Measurements from ENCODE around the gene WDPCP.
"Not testable (repeated sequence)": the region's sequence is repeated elsewhere in the genome, so short reads cannot be mapped to it uniquely, and the experiment has no call there.

WDPCP gene

DNA sequence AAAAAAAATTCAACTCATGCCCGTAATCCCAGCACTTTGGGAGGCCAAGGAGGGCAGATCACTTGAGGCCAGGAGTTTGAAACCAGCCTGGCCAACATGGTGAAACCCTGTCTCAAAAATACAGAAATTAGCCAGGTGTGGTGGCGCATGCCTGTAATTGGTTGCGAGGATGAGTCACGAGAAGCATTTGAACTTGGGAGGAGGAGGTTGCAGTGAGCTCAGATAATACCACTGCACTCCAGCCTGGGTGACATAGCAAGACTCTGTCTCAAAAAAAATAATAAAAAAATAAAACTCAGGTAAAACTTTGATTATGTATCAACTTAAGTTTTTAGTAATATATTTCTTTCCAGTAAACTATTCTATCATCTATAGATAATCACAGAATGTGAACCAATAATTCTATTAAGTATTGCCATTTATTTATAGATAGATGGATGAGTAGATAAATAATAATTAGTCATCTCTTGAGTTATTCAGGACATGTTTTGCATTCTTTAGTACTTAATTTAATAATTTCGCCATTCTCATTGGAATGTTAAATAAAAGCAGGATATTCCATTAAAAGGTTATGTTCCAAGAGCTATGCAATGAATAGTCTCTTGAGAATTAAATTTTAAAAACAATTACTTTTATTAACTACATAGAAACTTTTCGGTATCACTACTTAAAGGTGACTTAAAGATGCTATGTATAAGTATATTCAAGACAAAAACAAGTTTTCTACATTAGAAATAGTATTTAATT is 48.7 kb downstream of the WDPCP start:
- no peak for DNase-seq (ENCODE audit: low read depth)

DNA sequence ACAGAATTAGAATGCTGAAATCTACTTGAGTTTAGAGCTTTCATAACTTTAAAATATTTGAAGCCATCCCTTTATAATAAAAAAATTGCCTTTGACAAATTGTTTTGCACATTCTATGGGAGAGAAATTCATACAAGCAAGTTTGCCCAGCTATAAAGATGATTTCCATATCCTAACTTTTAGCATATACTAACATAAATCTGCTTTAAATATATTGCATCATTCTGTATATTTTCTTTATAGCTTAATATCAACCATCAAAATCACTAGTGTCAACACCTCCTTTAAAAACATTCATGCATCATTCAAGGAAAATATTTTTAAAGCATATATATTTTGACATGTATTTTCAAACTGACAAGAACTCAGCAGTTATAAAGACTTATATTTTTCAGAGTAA is 49.9 kb downstream of the WDPCP start:
- no peak for DNase-seq (ENCODE audit: low read depth)

DNA sequence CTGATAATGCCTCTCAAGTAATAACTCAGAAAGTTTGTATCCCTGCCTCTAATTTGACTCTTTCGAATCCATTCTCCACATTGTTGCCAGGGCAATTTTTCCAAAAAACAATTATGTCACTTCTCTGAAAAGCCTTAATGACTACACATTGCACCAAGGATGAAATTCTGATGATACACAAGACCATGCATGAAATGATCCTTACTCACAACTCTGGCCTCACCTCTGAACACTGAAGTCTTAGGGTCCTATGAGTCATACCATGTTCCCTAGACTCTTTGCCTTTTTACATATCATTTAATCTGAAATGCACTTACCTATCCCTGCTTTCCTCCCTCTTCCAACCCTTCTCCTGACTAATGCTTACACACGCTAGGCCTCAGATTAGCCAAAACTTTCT is 51.0 kb downstream of the WDPCP start:
- no peak for DNase-seq (ENCODE audit: low read depth)

DNA sequence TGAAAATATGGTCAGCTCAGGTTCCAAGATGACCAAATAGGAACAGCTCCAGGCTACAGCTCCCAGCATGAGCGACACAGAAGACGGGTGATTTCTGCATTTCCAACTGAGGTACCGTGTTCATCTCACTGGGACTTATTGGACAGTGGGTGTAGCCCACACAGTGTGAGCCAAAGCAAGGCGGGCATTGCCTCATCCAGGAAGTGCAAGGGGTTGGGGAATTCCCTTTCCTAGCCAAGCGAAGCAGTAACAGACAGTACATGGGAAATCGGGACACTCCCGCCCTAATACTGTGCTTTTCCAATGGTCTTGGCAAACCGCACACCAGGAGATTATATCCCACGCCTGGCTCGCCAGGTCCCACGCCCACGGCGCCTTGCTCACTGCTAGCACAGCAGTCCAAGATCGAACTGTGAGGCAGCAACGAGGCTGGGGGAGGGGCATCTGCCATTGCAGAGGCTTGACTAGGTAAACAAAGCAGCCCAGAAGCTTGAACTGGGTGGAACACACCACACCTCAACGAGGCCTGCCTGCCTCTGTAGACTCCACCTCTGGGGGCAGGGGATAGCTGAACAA is 57.5 kb downstream of the WDPCP start:
- no peak for DNase-seq (ENCODE audit: low read depth)

DNA sequence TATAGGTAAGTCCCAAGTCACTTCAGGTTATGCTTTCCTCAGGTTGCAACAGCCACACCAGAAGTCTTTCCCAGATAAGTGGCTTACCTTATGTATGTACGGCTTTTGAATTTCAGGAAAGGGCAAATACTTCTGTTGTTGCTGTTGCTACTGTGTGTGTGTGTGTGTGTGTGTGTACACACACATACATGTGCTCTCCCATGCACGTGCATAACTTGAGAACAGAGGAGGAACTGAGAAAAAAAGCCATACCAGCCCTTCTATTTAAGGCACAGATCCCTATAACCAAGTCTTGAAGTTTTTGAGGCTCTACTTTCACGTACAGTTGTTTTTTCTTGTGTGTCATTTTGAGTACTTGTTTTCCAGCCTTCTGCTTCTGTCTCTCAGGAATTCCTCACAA is 62.4 kb downstream of the WDPCP start:
- DNase-seq (ENCODE audit: low read depth): no peak

DNA sequence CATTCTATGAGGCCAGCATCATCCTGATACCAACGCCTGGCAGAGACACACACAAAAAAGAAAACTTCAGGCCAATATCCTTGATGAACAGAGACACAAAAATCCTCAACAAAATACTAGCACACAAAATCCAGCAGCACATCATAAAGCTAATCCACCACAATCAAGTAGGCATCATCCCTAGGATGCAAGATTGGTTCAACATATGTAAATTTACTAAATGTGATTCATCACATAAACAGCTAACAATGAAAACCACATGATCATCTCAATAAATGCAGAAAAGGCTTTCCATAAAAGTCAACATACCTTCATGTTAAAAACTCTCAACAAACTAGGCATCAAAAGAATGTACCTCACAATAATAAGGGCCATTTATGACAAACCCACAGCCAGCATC is 65.3 kb downstream of the WDPCP start:
- no peak for DNase-seq (ENCODE audit: low read depth)

DNA sequence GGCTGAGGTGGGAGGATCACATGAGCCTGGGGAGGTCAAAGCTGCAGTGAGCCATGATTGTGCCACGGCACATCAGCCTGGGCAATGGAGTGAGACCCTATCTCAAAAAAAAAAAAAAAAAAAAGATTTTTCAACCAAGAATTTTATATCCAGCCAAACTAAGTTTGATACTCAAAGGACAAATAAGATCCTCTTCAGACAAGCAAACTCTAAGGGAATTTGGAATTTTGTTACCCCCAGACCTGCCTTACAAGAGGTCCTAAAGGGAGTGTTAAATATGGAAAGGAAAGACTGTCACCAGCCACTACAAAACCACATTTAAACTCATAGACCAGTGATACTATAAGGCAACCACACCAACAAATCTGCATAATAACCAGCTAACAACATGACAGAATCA is 67.5 kb downstream of the WDPCP start:
- DNase-seq (ENCODE audit: low read depth): no peak

DNA sequence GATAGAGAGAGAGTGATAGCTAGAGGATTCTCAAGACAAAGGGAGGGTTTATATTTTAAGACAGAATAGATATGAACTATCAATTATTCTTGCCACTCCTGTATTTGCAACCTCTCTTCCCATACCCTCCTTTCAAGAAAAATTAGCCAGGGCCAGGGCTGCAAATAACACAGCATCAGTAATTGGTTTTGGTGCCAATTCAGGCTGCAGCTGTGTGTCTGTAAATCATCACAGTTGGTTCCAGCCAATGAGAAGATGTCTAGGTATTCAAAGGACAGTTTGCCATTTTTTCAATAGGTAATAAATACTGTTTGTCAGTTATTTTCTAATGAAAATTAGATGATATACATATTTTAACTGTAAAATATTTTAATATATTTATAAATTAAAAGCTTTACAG is 73.5 kb downstream of the WDPCP start:
- DNase-seq (ENCODE audit: low read depth): no peak

DNA sequence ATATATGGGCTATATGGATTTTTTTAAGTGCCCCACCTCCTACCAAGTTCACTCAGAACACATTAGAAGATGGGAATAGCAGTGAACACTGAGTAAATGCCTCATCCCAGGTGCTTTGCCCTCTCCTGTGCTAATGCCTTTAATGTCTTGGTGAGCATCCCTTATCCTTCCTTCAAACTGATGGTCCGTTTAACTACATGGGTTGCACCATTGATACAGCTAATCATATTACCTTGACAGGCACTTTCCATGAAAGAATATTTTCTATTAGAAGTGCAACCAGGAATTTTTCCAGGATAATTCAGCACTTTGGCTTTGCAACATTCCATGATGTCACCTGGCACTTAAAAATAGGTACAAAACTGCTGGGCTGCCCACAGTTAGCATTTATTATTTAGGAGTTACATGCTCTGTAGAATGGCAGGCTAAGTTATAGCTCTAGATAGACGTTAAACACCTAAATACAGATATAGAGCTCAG is 74.0 kb downstream of the WDPCP start:
- no peak for DNase-seq (ENCODE audit: low read depth)

DNA sequence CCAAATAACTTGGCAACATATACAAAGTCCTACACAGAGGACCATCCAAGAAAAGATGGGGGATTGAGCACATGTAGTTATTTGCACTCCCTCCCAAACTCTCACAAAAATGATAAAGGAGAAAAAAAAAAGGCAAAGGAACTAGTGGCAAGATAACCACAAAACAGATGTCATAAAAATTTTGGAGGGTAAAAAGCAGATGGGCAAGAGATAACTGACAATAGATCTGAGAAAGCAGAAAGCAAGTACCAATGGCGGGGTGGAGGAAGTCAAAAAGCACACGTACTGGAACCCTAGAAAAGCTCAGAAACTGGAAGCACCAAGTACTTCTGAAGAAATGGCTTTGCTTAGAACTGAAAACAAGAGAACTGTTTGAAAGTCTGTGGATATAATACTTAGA is 82.0 kb downstream of the WDPCP start:
- DNase-seq (ENCODE audit: low read depth): no peak

DNA sequence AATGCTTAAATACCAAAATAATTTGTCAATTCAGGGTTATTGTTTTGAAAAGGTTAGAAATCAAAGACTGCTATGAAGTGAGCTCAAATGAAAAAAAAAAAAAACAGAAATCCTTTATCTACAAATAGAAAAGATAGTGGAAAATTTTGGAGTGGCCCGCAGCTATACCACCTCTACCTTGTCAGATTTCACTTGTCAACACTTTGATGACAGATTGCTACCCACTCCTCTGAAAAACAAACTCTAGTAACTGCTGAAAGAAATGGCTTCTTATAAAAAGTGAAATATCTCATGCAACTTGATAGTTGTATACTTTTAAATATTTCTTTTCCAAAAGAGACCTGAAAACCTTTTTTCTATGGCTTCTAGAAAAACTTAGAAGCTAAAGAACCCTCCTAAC is 84.5 kb downstream of the WDPCP start:
- DNase-seq (ENCODE audit: low read depth): no peak

DNA sequence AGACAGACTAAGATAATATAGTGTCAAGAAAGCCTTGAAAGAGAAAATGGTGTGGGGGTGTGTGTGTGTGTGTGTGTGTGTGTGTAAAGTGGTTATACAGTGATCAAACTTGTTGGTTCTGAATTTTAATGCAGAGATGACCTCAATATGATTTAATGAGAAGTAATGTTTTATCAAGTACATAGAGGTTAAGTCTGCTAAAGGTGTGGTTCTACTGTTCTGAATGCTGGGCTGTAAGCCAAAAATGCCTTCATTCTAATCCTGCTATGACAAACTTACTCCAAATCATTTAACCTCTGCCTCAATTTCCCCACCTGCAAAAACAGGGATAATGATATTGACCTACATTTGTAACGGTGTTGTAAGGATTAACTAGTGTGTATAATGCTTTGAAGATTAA is 87.9 kb downstream of the WDPCP start:
- DNase-seq (ENCODE audit: low read depth): no peak

DNA sequence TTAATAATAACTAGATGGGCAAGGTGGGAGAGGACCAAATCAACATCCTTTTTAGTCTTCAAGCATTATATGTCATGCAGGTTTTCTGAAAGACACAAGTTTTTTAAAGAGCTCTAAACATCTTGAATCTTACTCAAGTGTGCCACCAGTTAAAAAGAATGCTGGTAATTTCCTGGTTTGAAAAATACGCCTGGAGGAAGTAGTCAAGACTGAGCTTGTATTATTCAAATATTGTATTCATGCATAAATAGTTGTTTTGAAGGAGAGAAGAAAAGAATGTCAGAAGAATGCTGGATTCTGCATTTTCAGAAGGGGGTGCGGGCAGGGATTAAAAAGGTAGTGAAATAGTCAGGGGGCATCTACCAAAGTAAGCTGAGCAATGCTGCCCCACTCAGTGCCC is 90.7 kb downstream of the WDPCP start:
- no peak for DNase-seq (ENCODE audit: low read depth)

DNA sequence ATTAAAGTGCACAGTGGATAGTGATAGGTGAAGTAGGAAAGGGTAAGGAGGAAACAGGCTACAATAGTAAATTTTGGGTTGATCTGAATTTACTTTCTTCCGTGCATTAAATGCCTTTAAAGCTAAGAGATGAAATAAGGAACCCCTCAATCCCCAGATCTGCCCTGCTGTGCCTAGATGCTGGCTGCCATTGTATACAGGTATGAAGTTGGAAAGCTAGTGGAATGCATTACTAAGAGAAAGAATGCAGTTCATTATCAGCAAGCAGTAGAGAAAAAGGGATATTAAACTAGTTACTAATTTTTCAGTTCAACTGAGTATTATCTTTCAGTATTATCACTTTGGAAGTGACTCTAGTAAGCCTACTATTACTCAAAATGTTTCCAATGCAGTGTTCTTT is 93.3 kb downstream of the WDPCP start:
- no peak for DNase-seq (ENCODE audit: low read depth)

DNA sequence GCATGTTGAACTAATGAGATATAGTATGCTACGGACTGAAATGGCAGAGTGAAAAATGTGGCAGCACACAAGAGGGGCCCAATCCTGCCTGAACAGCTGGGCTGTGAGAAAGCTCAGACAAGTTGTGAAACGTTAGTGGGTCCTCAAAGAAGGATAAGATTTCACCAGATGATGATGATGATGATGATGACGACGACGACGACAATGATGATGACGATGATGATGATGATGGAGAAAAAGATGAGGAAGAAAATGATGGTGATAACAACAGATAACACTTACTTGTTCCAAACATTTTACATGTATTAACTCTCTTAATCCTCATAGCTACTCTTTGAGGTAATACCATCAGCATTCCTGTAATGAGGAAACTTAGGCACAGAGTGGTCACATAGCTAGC is 94.2 kb downstream of the WDPCP start:
- no peak for DNase-seq (ENCODE audit: low read depth)

DNA sequence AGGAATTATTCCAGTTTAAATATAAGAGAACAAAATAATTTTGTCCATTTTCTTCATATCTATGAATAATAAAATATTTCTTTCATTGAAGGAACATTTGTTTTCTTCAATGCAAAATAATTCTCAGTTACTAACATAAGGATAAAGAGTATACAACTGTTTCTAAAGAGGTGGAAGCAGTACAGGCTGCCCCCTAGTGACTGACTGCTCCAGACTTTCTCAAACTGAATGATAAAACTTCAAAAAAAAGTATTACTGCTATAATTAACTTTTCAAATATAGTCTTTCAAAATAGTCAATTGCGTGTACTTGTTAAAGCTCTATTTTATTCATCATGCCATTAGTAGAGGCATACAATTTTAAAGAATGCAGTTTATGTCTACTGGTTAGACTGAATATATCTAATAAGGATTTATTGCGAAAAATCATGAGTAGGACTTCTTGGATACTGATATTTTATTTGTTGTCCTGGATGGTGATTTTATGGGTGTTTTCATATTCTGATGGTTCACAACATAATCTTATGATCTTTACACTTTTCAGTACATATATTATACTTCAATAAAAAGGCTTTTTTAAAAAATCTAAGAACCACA is 100.1 kb downstream of the WDPCP start:
- DNase-seq (ENCODE audit: low read depth): no peak

DNA sequence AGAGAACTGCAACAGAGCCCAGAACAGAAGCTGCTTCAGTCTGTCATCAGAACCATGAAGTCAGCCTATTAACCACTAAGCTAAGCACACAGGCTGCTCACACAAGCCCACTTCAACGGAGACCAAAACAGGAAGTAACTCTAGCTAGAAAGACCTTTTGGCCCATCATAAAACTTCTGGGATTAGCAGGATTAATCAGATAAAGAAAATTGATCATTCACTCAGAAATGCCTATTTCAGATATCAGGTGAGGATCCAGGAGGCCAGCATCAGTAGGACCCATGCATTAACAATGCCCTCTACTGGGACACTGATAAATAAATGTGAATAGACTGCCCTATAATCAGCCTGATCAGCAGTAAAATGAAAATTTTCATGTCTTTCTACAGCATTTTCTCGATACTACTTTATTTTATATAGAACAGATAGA is 101.4 kb downstream of the WDPCP start:
- DNase-seq (ENCODE audit: low read depth): no peak

DNA sequence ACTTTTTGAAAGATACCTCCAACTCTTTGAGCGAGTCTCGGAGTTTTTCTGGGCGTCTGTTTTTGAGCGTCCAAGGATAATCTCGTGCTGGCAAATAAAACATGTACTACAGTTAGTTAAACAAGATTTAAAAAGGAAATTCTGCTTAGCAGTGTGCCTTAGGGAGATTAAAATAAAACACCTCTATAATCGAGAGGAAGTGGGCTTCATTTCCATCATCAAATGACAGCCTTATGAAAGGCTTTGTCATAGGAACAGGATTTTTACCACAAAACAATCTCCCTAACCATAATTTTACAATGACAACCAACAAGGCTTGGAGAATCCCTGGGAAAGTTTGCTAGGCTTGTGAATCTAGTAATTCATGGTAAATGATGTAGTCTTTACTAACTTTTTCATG is 103.4 kb downstream of the WDPCP start:
- DNase-seq (ENCODE audit: low read depth): no peak

DNA sequence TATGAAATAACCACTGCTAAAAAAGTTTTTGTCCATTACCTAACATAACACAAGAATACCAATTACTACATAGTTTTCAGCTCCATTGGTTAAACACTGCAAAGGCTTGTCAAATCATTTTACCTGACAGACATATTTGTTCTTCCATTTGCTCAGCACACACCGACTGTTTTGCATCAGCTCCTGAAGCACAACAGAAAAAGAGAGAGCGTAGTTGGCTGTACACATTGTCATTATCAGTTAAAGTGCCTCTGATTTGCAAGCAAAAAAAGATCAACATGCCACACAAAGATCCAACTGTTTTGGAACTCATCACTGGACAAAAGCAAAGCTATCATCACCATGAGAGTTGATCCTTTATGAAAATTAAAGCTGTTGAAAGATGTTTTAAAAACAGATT is 103.8 kb downstream of the WDPCP start:
- no peak for DNase-seq (ENCODE audit: low read depth)

DNA sequence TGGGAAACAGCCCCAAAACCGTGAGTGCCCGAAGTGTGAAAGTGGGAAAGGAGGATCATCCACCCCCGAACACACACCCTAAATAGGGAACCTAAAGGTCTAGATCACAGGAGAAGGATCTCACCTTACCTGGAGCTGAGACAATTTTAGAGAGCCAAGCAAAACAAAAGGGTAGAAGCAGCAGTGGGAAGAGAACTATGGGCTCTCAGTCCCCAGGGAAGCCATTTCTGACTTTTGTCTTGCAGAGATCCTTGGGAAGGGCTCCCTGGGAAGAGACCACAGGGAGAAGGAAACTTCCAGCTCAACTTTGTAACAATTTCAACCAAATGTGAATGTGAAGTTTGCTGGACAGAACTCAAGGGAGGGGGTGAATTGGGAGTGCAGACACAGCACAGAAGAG is 110.6 kb downstream of the WDPCP start:
- no peak for DNase-seq (ENCODE audit: low read depth)

DNA sequence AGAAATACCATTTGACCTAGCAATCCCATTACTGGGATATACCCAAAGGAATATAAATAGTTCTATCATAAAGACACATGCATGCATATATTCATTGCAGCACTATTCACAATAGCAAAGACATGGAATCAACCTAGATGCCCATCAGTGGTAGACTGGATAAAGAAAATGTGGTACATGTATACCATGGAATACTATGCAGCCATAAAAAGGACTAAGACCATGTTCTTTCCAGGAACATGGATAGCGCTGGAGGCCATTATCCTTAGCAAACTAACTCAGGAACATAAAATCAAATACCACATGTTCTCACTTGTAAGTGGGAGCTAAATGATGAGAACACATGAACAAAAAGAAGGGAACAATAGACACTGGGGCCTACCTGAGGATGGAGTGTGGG is 119.0 kb downstream of the WDPCP start:
- not testable (repeated sequence) for DNase-seq (ENCODE audit: low read depth)

DNA sequence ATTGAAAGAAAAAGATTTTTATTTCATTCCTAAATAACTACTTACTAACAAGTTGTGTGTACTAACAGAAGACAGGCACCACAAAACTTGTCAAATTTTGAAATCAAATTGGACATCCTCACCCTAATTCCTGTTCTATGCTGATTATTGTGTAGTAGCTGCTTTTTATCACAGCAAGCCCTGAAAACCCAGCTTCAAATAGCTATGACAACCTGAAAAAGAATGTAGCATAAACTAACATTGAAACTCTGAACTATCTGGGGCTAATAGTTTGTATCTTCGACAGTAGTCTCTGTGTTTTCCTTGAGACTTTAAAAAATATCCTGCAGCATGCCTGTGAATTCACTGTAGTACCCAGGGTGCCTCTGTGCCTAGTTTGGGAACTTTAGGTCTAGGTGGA is 122.6 kb downstream of the WDPCP start:
- no peak for DNase-seq (ENCODE audit: low read depth)

DNA sequence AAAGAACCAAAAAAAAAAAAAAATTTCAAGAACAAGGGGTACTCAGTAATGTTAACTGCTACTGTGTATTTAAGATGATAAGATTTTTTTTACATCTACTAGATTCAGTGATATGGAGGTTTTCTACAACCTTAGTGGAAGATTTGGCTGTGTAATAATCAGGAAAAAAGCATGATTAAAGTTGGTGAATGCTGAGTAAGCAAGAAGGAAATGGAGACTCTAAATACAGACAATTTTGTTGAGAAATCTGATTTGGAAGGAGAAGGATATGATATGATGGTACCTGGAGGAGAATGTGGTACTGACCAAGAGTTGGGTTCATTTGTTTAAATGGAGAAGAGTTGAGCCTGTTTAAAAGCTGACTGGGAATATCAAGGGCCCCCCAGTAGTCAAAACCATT is 125.1 kb downstream of the WDPCP start:
- no peak for DNase-seq (ENCODE audit: low read depth)

DNA sequence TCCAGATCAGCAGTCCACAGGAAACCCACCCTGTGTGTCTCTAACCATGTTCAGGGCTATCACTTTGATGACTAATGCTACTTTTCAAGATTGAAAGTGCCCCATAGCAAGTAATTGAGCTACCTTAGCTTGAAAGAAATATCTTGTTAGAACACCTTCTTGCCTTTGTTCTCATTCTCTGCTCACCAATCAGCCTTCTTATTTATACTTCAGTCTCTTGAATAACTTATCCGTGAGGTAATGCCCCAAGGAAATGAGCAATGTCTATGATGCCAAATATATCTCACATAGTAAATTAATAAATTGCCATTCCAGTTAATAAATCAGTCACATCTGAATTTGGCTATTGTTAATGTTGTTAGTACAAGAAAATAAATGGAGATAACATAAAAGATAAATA is 141.6 kb downstream of the WDPCP start:
- no peak for DNase-seq (ENCODE audit: low read depth)

Data from activated T-cell treated with anti-CD3 and anti-CD28 coated beads for 48 hours (primary cell).